ENCODE data around the gene C1orf74.

C1orf74 gene

DNA sequence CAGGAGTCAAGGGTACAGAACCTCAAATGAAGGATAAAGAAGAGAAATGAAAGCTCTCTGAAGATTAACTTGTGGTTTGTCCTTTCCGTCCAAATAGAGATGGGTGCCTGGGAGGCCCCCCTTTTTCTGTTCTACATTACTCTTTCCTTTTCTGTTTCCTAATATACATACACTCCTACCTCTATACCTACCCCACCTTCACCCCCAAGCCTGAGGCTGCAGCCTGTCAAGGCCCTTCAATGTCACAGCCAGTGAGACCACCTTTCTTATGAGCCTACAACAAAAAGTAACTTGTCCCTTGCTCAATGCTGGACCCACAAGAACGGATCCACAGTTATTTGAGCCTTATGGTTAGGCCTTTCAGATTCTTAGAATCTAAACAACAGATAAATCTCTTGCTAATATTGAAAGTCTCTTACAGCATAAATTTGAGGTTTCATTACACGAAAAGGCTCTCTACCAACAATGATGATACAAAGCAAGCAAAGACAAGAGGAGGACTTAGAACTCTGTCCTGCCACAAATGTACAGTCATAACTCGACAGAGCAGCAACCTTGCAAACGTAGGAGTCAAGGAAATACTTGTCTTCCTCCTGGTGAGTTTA, 32.6 kb downstream of the C1orf74 start:
- TF ChIP-seq, protein P1, sequence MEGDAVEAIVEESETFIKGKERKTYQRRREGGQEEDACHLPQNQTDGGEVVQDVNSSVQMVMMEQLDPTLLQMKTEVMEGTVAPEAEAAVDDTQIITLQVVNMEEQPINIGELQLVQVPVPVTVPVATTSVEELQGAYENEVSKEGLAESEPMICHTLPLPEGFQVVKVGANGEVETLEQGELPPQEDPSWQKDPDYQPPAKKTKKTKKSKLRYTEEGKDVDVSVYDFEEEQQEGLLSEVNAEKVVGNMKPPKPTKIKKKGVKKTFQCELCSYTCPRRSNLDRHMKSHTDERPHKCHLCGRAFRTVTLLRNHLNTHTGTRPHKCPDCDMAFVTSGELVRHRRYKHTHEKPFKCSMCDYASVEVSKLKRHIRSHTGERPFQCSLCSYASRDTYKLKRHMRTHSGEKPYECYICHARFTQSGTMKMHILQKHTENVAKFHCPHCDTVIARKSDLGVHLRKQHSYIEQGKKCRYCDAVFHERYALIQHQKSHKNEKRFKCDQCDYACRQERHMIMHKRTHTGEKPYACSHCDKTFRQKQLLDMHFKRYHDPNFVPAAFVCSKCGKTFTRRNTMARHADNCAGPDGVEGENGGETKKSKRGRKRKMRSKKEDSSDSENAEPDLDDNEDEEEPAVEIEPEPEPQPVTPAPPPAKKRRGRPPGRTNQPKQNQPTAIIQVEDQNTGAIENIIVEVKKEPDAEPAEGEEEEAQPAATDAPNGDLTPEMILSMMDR (IDR thresholded peaks at IDR 0.05; ENCODE audit: low read depth, low read length) = no peak
- DNase-seq (ENCODE audit: extremely low read depth, low read depth) = no peak

DNA sequence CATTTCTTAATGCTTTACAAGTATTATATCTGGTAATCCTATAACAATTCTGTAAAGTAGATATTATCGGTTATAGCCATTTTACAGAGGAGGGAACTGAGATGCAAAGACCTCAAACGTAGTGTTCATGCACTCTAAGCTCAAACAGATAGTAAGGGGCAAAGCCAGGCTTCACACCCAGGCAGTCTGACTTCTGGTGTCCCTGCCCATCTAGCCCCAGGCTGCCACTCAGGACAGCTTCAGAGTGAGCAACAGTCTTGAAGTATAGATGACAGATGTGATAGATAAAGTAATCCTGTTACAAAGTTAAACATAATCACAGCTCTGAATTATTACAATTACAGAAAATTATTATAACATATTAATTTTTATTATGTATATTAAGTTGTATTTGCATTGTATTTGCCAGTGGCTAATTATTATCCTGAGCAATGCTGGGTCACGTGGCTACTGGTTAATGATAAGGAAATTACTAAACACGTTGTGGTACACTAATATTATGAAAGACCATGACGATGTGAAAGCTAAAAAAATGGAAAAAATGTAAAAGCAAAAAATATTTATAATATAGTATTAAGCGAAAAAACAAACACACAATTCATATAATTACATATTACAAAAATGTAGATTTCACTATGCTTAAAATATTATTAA, 34.6 kb downstream of the C1orf74 start:
- DNase-seq (ENCODE audit: extremely low read depth, low read depth) = no peak
- TF ChIP-seq, protein P1 (IDR thresholded peaks at IDR 0.05; ENCODE audit: low read depth, low read length) = no peak

DNA sequence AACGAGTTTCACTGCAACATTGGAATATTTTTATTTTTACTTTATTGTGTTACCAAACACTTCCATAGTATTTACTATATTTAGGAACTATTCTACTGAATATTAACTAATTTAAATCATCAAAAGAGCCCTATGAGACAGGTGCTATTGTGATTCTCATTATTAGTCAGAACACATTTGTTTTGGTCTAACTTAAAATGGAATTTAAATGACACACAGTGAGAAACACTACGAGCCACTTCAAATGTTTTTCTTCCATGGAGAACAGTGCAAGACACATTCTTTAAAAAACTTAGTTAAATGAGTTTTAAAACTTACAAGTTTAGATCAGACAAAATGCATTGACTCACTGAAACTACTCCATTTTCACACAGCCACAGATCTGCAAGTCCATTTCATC, 35.2 kb downstream of the C1orf74 start:
- no peak for DNase-seq (ENCODE audit: extremely low read depth, low read depth)
- TF ChIP-seq, protein P1 (IDR thresholded peaks at IDR 0.05; ENCODE audit: low read depth, low read length) = no peak

DNA sequence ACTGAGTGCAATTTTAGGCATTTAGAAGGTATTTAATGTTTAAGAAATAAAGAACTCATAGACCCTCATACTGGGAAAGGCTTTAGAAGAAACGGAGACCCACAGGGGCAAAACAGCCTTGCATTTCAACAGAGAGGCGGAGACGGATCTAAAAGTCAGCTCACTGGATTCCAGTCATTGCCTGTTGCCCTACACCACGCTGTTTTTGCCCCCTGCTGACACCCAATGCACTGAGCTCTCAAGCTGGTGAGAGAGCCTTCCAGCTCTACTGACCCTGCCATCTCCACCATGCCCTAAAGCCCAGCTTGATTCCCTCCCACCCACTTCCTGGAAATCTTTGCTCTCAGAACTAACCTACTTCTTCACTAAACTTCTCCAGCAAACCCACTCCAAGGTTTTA, 35.7 kb downstream of the C1orf74 start:
- TF ChIP-seq, protein P1 (IDR thresholded peaks at IDR 0.05; ENCODE audit: low read depth, low read length) = no peak
- no peak for DNase-seq (ENCODE audit: extremely low read depth, low read depth)

DNA sequence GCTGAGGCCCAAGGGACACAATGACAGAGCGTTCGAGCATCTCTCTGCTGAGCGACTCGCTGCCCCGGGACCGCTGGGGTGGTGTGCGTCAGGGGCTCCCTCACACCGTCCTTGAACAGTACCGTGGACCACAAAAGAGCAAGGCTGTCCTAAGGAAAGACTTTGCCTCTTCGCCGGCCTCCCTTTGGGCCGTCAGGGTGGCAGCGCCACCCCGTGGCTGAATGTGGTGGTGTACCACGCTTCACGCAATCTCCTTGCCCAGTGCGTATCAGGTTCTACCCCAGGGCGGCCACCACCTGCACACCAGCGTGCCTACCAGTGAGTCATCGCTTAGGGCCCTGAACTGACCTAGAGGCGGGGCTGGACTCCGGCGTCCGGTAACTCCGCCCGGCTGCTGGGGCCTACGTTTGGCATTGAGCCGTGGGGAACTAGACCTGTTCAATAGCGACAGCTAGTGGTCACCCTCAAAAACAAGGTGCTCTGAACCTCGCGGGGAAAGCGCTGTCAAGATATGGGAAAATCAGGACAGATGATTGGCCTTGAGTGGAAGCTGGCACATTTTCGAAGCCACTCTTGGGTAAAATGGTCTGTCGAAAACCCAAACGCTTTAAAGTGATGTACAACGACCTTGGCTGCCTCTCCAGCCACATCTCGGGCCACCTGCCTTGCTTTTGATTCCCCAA, 36.6 kb downstream of the C1orf74 start:
- peak; percentile 87 for DNase-seq (ENCODE audit: extremely low read depth, low read depth)

DNA sequence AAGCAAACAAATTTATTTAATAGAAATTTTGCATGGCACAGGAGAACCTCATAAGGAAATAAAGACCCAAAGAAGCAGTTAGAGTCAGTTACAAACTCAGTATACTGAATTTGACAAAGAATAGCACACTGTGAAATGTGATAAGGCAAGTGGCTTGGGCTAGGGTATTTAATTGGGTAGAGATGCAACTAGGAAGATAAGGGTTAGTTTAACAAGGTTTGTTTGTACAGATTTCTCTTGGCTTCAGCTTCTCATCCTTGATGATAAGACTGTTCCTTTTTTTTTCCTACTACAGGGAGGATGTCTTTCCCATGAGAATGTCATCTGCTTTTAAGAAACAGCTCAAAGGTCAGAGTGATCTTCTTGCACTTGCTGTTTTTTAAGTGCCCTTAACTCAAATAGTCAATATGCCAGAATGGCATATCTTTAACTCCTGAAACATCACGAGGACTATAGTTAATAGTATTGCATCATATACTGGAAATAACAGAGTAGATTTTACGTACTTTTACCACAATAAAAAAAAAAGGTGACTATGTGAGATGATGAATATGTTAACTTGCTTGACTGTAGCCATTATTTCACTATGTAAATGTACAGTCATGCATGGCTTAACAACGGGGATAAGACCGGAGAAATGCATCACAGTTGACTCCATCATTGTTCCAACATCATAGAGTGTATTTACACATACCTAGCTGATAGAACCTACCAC, 37.8 kb downstream of the C1orf74 start:
- DNase-seq (ENCODE audit: extremely low read depth, low read depth) = no peak
- TF ChIP-seq, protein P1 (IDR thresholded peaks at IDR 0.05; ENCODE audit: low read depth, low read length) = no peak

More for the DNA sequence above, 36.6 kb downstream of the C1orf74 start:
- TF ChIP-seq, protein P1 (IDR thresholded peaks at IDR 0.05; ENCODE audit: low read depth, low read length) = peak; percentile 78

DNA sequence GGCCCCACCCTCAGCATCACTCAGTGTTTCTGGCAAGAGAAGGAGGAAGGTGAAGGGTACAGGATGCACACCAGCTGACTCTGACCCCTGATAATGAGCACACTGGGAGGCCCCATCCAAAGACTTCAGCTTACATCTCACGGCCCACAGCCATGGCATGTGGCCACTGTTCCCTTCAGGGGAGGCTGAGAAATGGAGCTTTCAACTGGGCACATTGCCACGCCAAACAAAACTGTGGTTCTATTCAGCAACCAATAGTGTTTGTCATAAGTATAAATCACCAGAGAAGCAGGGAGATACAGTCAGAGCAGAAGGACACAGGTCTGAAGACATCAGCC, 41.2 kb downstream of the C1orf74 start:
- DNase-seq (ENCODE audit: extremely low read depth, low read depth) = peak; percentile 8
- TF ChIP-seq, protein P1 (IDR thresholded peaks at IDR 0.05; ENCODE audit: low read depth, low read length) = no peak

Data from AG09319 (cell line).